HUES48 (cell line): ENCODE data around the gene ZC3H10.

Source experiments
- H3K27ac ChIP-seq: one replicate; pipeline ENCODE4 v1.7.0; 2013; ENCODE audit warnings: low read depth, low read length, inconsistent platforms
- H3K27me3 ChIP-seq: 2 replicates; pipeline ENCODE4 v1.6.1; 2013; ENCODE audit warnings: mild to moderate bottlenecking, low read length; ENCODE audit not compliant: control insufficient read depth, insufficient read depth
- H3K36me3 ChIP-seq: 2 replicates; pipeline ENCODE4 v1.6.1; 2013; ENCODE audit warnings: low read length; ENCODE audit not compliant: control insufficient read depth, insufficient read depth
- H3K4me1 ChIP-seq: 2 replicates; pipeline ENCODE4 v1.6.1; 2013; ENCODE audit warnings: mild to moderate bottlenecking, low read length; ENCODE audit not compliant: control insufficient read depth, insufficient read depth
- H3K4me3 ChIP-seq: 2 replicates; pipeline ENCODE4 v1.5.1; 2013; ENCODE audit warnings: mild to moderate bottlenecking, low read depth, low read length
- H3K9ac ChIP-seq: 2 replicates; pipeline ENCODE4 v1.6.1; 2013; ENCODE audit warnings: mild to moderate bottlenecking, low read depth, low read length, moderate library complexity
- H3K9me3 ChIP-seq: 2 replicates; pipeline ENCODE4 v1.6.1; 2013; ENCODE audit warnings: low read length; ENCODE audit not compliant: control insufficient read depth, insufficient read depth

Gene ZC3H10

GRCh38 chr12:56103066-56103711, 14.9 kb upstream of the ZC3H10 start:
- Histone ChIP-seq H3K27ac (peak overlapping the region; percentile 87), H3K4me3 (peak overlapping the region; percentile 70), H3K9me3 (no peaks in the 10 kb centered on the region), H3K9ac (no peak overlapping the region), H3K4me1 (peaks cover 8% of the 10 kb centered on the region; the same call in 1 of the 2 replicates), H3K27me3 (no peaks in the 10 kb centered on the region), H3K36me3 (peaks cover 68% of the 10 kb centered on the region)

- Histone ChIP-seq H3K36me3 (peaks cover 69% of the 10 kb centered on the region), H3K9ac (peak overlapping the region; percentile 54), H3K4me3 (peak overlapping the region; percentile 70), H3K27me3 (no peaks in the 10 kb centered on the region), H3K27ac (peak overlapping the region; percentile 87), H3K4me1 (peaks cover 8% of the 10 kb centered on the region; the same call in 1 of the 2 replicates), H3K9me3 (no peaks in the 10 kb centered on the region)
These were observed 14.3 kb upstream of the ZC3H10 start for GRCh38 chr12:56103823-56104108.

GRCh38 chr12:56104109-56104814, 13.8 kb upstream of the ZC3H10 start, which contains the start of gene PA2G4:
Gene PA2G4 (plus strand): TSS chr12:56104559. CDS start chr12:56104738, 179 bp downstream.
- peak within 1 kb of the TSS; percentile 94 for H3K4me3 ChIP-seq
- H3K27ac ChIP-seq = peak within 1 kb of the TSS; percentile 92
- H3K9ac ChIP-seq = peak within 1 kb of the TSS; percentile 88
- no peaks in the 10 kb centered on the region for H3K27me3 ChIP-seq
- H3K4me1 ChIP-seq = peaks cover 8% of the 10 kb centered on the region; the same call in 1 of the 2 replicates
- peaks cover 68% of the 10 kb centered on the region for H3K36me3 ChIP-seq
- H3K9me3 ChIP-seq = no peaks in the 10 kb centered on the region

- Histone ChIP-seq H3K27ac (peak overlapping the region; percentile 92), H3K27me3 (no peaks in the 10 kb centered on the region), H3K4me3 (peak overlapping the region; percentile 94), H3K36me3 (peaks cover 67% of the 10 kb centered on the region), H3K9me3 (no peaks in the 10 kb centered on the region), H3K9ac (peak overlapping the region; percentile 88), H3K4me1 (peaks cover 8% of the 10 kb centered on the region; the same call in 1 of the 2 replicates)
These were observed 13.1 kb upstream of the ZC3H10 start for GRCh38 chr12:56104815-56105608.

GRCh38 chr12:56105609-56105902, 12.5 kb upstream of the ZC3H10 start:
- Histone ChIP-seq H3K27ac (no peak overlapping the region), H3K4me3 (peak overlapping the region; percentile 94), H3K27me3 (no peaks in the 10 kb centered on the region), H3K4me1 (peaks cover 8% of the 10 kb centered on the region; the same call in 1 of the 2 replicates), H3K36me3 (peaks cover 70% of the 10 kb centered on the region), H3K9ac (peak overlapping the region; percentile 88; the same call in 1 of the 2 replicates), H3K9me3 (no peaks in the 10 kb centered on the region)

- no peak overlapping the region for H3K4me3 ChIP-seq
- H3K4me1 ChIP-seq = peaks cover 8% of the 10 kb centered on the region; the same call in 1 of the 2 replicates
- H3K27me3 ChIP-seq = no peaks in the 10 kb centered on the region
- H3K27ac ChIP-seq = no peak overlapping the region
- H3K9ac ChIP-seq = no peak overlapping the region
- peaks cover 71% of the 10 kb centered on the region for H3K36me3 ChIP-seq
- H3K9me3 ChIP-seq = no peaks in the 10 kb centered on the region
These were observed 10.8 kb upstream of the ZC3H10 start for GRCh38 chr12:56107242-56107641.

GRCh38 chr12:56110571-56110970, 7.5 kb upstream of the ZC3H10 start:
- H3K36me3 ChIP-seq = peaks cover 83% of the 10 kb centered on the region
- H3K4me3 ChIP-seq = no peak overlapping the region
- H3K9me3 ChIP-seq = no peaks in the 10 kb centered on the region
- H3K4me1 ChIP-seq = peaks cover 7% of the 10 kb centered on the region; the same call in 1 of the 2 replicates
- H3K27me3 ChIP-seq = no peaks in the 10 kb centered on the region
- no peak overlapping the region for H3K27ac ChIP-seq
- no peak overlapping the region for H3K9ac ChIP-seq

- no peak overlapping the region for H3K27ac ChIP-seq
- H3K4me1 ChIP-seq = peaks cover 6% of the 10 kb centered on the region
- H3K9ac ChIP-seq = no peak overlapping the region
- no peaks in the 10 kb centered on the region for H3K9me3 ChIP-seq
- H3K27me3 ChIP-seq = no peaks in the 10 kb centered on the region
- H3K36me3 ChIP-seq = peaks cover 61% of the 10 kb centered on the region
- no peak overlapping the region for H3K4me3 ChIP-seq
These were observed 4.0 kb upstream of the ZC3H10 start for GRCh38 chr12:56114084-56114483.

GRCh38 chr12:56115329-56115728, 2.7 kb upstream of the ZC3H10 start:
- peak overlapping the region; percentile 99 for H3K9ac ChIP-seq
- no peaks in the 10 kb centered on the region for H3K9me3 ChIP-seq
- peaks cover 14% of the 10 kb centered on the region for H3K4me1 ChIP-seq
- peaks cover 53% of the 10 kb centered on the region for H3K36me3 ChIP-seq
- H3K27ac ChIP-seq = peak overlapping the region; percentile 48
- H3K4me3 ChIP-seq = peak overlapping the region; percentile 98
- H3K27me3 ChIP-seq = no peaks in the 10 kb centered on the region

- Histone ChIP-seq H3K27me3 (no peaks in the 10 kb centered on the region), H3K27ac (peak within 1 kb of the TSS; percentile 98), H3K4me3 (peak within 1 kb of the TSS; percentile 98), H3K9me3 (no peaks in the 10 kb centered on the region), H3K36me3 (peaks cover 50% of the 10 kb centered on the region), H3K4me1 (peaks cover 14% of the 10 kb centered on the region), H3K9ac (peak within 1 kb of the TSS; percentile 99)
These were observed 1.6 kb upstream of the ZC3H10 start, which contains the start of gene RPL41 for GRCh38 chr12:56116267-56117081. Gene RPL41 (plus strand): TSS chr12:56116633.
